OCI-LY7 (cell line): ENCODE data around the gene LRP1B. TPM values are rescaled to one million over a fixed set of nuclear protein-coding genes. Genes with fewer than 3 reads are reported as not detected.

Experiments
- BruUV-seq: library from RNA; stranded (reverse); fragments of 400-500 nt; replicated peaks from 2 replicates; lab custom pipeline; 2021; lab: Mats Ljungman, UMichigan
- CTCF ChIA-PET: fragments of 300-600 bp; sonication (Branson Sonifier 250); formaldehyde crosslinking; loops from one replicate; lab custom pipeline; 2022; ENCODE audit warnings: antibody characterized with exemption; ENCODE audit not compliant: unreplicated experiment; lab: Charles Lee
- POLR2A ChIA-PET: fragments of 300-600 bp; sonication (Branson Sonifier 250); formaldehyde crosslinking; loops from one replicate; lab custom pipeline; 2022; ENCODE audit warnings: antibody characterized with exemption; lab: Charles Lee
- DNase-seq: peaks from one replicate; pipeline ENCODE4 v3.0.0-alpha.2; 2015; ENCODE audit warnings: low spot score
- H2AFZ ChIP-seq: fragments of 200-600 bp; sonication (generic), shearing (Covaris generic); 2 replicates; pipeline ENCODE4 v1.6.1; 2014; ENCODE audit warnings: mild to moderate bottlenecking, antibody characterized with exemption, low read length, moderate library complexity
- H3K27ac ChIP-seq: fragments of 200-600 bp; sonication (generic); 2 replicates; pipeline ENCODE4 v1.5.1; 2014; ENCODE audit warnings: mixed run types, low read depth, mild to moderate bottlenecking, moderate library complexity, low read length, inconsistent platforms; ENCODE audit not compliant: poor library complexity, severe bottlenecking
- H3K36me3 ChIP-seq: fragments of 200-600 bp; sonication (generic); 2 replicates; pipeline ENCODE4 v1.6.1; 2014; ENCODE audit warnings: mild to moderate bottlenecking, antibody characterized with exemption, low read length, moderate library complexity, mixed read lengths; ENCODE audit not compliant: insufficient read depth
- H3K4me1 ChIP-seq: fragments of 200-600 bp; sonication (generic); 2 replicates; pipeline ENCODE4 v1.5.1; 2014; ENCODE audit warnings: mild to moderate bottlenecking, low read length; ENCODE audit not compliant: insufficient read depth, poor library complexity, severe bottlenecking
- H3K4me2 ChIP-seq: fragments of 200-600 bp; sonication (generic); 2 replicates; pipeline ENCODE4 v1.6.1; 2014; ENCODE audit warnings: mild to moderate bottlenecking, low read length
- H3K4me3 ChIP-seq: fragments of 200-600 bp; sonication (generic); 2 replicates; pipeline ENCODE4 v1.5.1; 2014; ENCODE audit warnings: mild to moderate bottlenecking, low read depth, low read length; ENCODE audit not compliant: poor library complexity, severe bottlenecking
- H3K79me2 ChIP-seq: fragments of 200-600 bp; sonication (generic); 2 replicates; pipeline ENCODE4 v1.6.1; 2016; ENCODE audit warnings: low read depth, mild to moderate bottlenecking, low read length, moderate library complexity, mixed read lengths; ENCODE audit not compliant: insufficient read depth
- H3K9me2 ChIP-seq: fragments of 200-600 bp; sonication (generic); 2 replicates; pipeline ENCODE4 v1.6.1; 2016; ENCODE audit warnings: mild to moderate bottlenecking, low read length, mixed read lengths; ENCODE audit not compliant: insufficient read depth
- H3K9me3 ChIP-seq: fragments of 200-600 bp; sonication (generic); 2 replicates; pipeline ENCODE4 v1.6.1; 2014; ENCODE audit warnings: mild to moderate bottlenecking, mixed run types, low read length, mixed read lengths
- H4K20me1 ChIP-seq: fragments of 200-600 bp; sonication (generic); 2 replicates; pipeline ENCODE4 v1.6.1; 2014; ENCODE audit warnings: mild to moderate bottlenecking, antibody characterized with exemption, low read length, moderate library complexity, mixed read lengths; ENCODE audit not compliant: insufficient read depth
- CTCF ChIP-seq: fragments of 200-600 bp; sonication (generic); conservative IDR thresholded peaks from 2 replicates; pipeline ENCODE4 v1.5.1; 2014; ENCODE audit warnings: mild to moderate bottlenecking, antibody characterized with exemption, low read length, moderate library complexity, mixed read lengths
- EZH2phosphoT487 ChIP-seq: fragments of 200-600 bp; sonication (generic); IDR thresholded peaks from 2 replicates; pipeline ENCODE4 v1.6.1; 2018; ENCODE audit warnings: low read depth, borderline replicate concordance, mild to moderate bottlenecking, mixed run types, antibody characterized with exemption, low read length, moderate library complexity, mixed read lengths
- intact Hi-C: fragments of 100-400 bp; cut with micrococcal nuclease; formaldehyde crosslinking; loops from one replicate; pipeline ENCODE4 v1.10.0; 2022; ENCODE audit not compliant: unreplicated experiment
- total RNA-seq, 2 experiments: library from RNA; depleted of rRNA in 1 of 2; stranded (reverse); fragments of >200 nt in 1 of 2; shearing (Covaris generic) in 1 of 2; gene quantifications; 2 replicates each; pipeline ENCODE4 v1.2.3, GENCODE V29; 2014 to 2022

Gene LRP1B
- total RNA-seq, 2 experiments from 2014 or later: not detected

- H3K4me1 ChIP-seq: no peaks in the 10 kb centered on the region
- H2AFZ ChIP-seq: no peak overlapping the region
- no peaks in the 10 kb centered on the region for H3K79me2 ChIP-seq
- BruUV-seq: no TSS peak
- H3K27ac ChIP-seq: no peak overlapping the region
- no peak for DNase-seq
- TF ChIP-seq EZH2phosphoT487: no peak
- no peak for TF ChIP-seq CTCF
- H3K9me3 ChIP-seq: no peaks in the 10 kb centered on the region
- H3K4me2 ChIP-seq: no peak overlapping the region
- H3K4me3 ChIP-seq: no peak overlapping the region
- no peaks in the 10 kb centered on the region for H3K36me3 ChIP-seq
- H4K20me1 ChIP-seq: no peaks in the 10 kb centered on the region
- H3K9me2 ChIP-seq: no peaks in the 10 kb centered on the region
- ChIA-PET POLR2A (interaction anchor here (0.6 to 1.2 kb wide), 3 partner anchors 22 to 91 kb away, joined by 3 to 4 read pairs (median 3); no protein-coding TSS in a partner anchor), CTCF (no interaction called here)
- intact Hi-C loops: no loop called here
Measured at GRCh38 chr2:140355511-140356090, 1775.2 kb downstream of the LRP1B start.

GRCh38 chr2:140354544-140354943 is 1776.3 kb downstream of the LRP1B start:
- POLR2A ChIA-PET: interaction anchor here (0.6 kb wide), 1 partner anchor 1463 kb away, joined by 3 read pairs; no protein-coding TSS in a partner anchor

More at GRCh38 chr2:140354544-140354943, 1776.3 kb downstream of the LRP1B start:
- Histone ChIP-seq H3K4me3 (no peak overlapping the region), H3K9me3 (no peaks in the 10 kb centered on the region), H3K4me1 (no peaks in the 10 kb centered on the region), H3K4me2 (no peak overlapping the region), H2AFZ (no peak overlapping the region), H4K20me1 (no peaks in the 10 kb centered on the region), H3K79me2 (no peaks in the 10 kb centered on the region), H3K27ac (no peak overlapping the region), H3K9me2 (no peaks in the 10 kb centered on the region), H3K36me3 (no peaks in the 10 kb centered on the region)
- TF ChIP-seq EZH2phosphoT487 (no peak), CTCF (no peak)
- no peak for DNase-seq
- intact Hi-C loops: no loop called here
- BruUV-seq: no TSS peak
- CTCF ChIA-PET: no interaction called here
